SK-N-SH treated with all-trans-retinoic acid at 6 μM for 48 hours (cell line): ENCODE measurements around the gene HTD2.

ENCODE experiments used
- ATAC-seq: fragments of 200-7000 bp; cut with Tn5 transposase; 3 replicates; pipeline ENCODE4 v1.9.1; 2020; ENCODE audit warnings: mild to moderate bottlenecking, moderate library complexity
- ARNTL ChIP-seq: fragments of 450-650 bp; formaldehyde crosslinking; IDR thresholded peaks from 2 replicates; pipeline ENCODE4 v1.5.0; 2020; ENCODE audit warnings: low read depth, mild to moderate bottlenecking, moderate library complexity, borderline replicate concordance
- BACH2 ChIP-seq: fragments of 250-450 bp; sonication (Bioruptor Pico); IDR thresholded peaks from 2 replicates; pipeline ENCODE4 v1.9.0; 2021; ENCODE audit warnings: mild to moderate bottlenecking, borderline replicate concordance
- CSDC2 ChIP-seq: fragments of 250-450 bp; sonication (Bioruptor Pico); IDR thresholded peaks from 2 replicates; pipeline ENCODE4 v1.5.0; 2020; ENCODE audit warnings: mild to moderate bottlenecking, moderate library complexity
- GLIS3 ChIP-seq: fragments of 250-450 bp; sonication (Bioruptor Pico); IDR thresholded peaks from 2 replicates; pipeline ENCODE4 v1.5.0; 2020; ENCODE audit warnings: mild to moderate bottlenecking, moderate library complexity
- ISL1 ChIP-seq: fragments of 250-450 bp; sonication (Bioruptor Pico); IDR thresholded peaks from 2 replicates; pipeline ENCODE4 v2.1.2; 2022; ENCODE audit warnings: mild to moderate bottlenecking, moderate library complexity
- OSR1 ChIP-seq: fragments of 250-450 bp; sonication (Bioruptor Pico); IDR thresholded peaks from 2 replicates; pipeline ENCODE4 v1.8.0; 2022; ENCODE audit warnings: moderate library complexity, mild to moderate bottlenecking, inconsistent platforms
- PPARA ChIP-seq: fragments of 250-450 bp; sonication (Bioruptor Pico); IDR thresholded peaks from 2 replicates; pipeline ENCODE4 v1.5.0; 2020; ENCODE audit warnings: mild to moderate bottlenecking, borderline replicate concordance
- RARB ChIP-seq: fragments of 250-450 bp; sonication (Bioruptor Pico); IDR thresholded peaks from 2 replicates; pipeline ENCODE4 v1.8.0; 2021; ENCODE audit warnings: mild to moderate bottlenecking, moderate library complexity
- SNAI2 ChIP-seq: fragments of 250-450 bp; sonication (Bioruptor Pico); IDR thresholded peaks from 2 replicates; pipeline ENCODE4 v1.5.0; 2020; ENCODE audit warnings: mild to moderate bottlenecking, moderate library complexity
- TCF4 ChIP-seq: fragments of 250-450 bp; sonication (Bioruptor Pico); IDR thresholded peaks from 2 replicates; pipeline ENCODE4 v1.8.0; 2021; ENCODE audit warnings: mild to moderate bottlenecking, moderate library complexity, borderline replicate concordance
- TOX ChIP-seq: fragments of 250-450 bp; sonication (Bioruptor Pico); IDR thresholded peaks from 2 replicates; pipeline ENCODE4 v1.8.0; 2021; ENCODE audit warnings: mild to moderate bottlenecking, moderate library complexity, borderline replicate concordance
- ZC3H10 ChIP-seq: fragments of 250-450 bp; sonication (Bioruptor Pico); IDR thresholded peaks from 2 replicates; pipeline ENCODE4 v1.5.1; 2021; ENCODE audit warnings: mild to moderate bottlenecking, moderate library complexity
- ZFP3 ChIP-seq: fragments of 250-450 bp; sonication (Bioruptor Pico); IDR thresholded peaks from 2 replicates; pipeline ENCODE4 v1.5.0; 2020; ENCODE audit warnings: mild to moderate bottlenecking, moderate library complexity
- ZFP30 ChIP-seq: fragments of 450-650 bp; formaldehyde crosslinking; IDR thresholded peaks from 2 replicates; pipeline ENCODE4 v1.5.0; 2022; ENCODE audit warnings: mild to moderate bottlenecking, moderate library complexity
- ZNF565 ChIP-seq: fragments of 450-650 bp; formaldehyde crosslinking; conservative IDR thresholded peaks from 2 replicates; pipeline ENCODE4 v1.5.0; 2020; ENCODE audit warnings: low read depth, mild to moderate bottlenecking, moderate library complexity
- ZNF70 ChIP-seq: fragments of 450-650 bp; formaldehyde crosslinking; IDR thresholded peaks from 2 replicates; pipeline ENCODE4 v1.5.0; 2020; ENCODE audit warnings: mild to moderate bottlenecking, moderate library complexity
- ZNF8 ChIP-seq: fragments of 450-650 bp; formaldehyde crosslinking; IDR thresholded peaks from 2 replicates; pipeline ENCODE4 v1.5.0; 2020; ENCODE audit warnings: mild to moderate bottlenecking, moderate library complexity
- TF ChIP-seq, protein P1 (sequence below): fragments of 250-450 bp; sonication (Bioruptor Pico); IDR thresholded peaks from 2 replicates; pipeline ENCODE4 v1.5.1; 2020; ENCODE audit warnings: low read depth, mild to moderate bottlenecking, moderate library complexity
- TF ChIP-seq, protein P2 (sequence below): fragments of 250-450 bp; sonication (Bioruptor Pico); IDR thresholded peaks from 2 replicates; pipeline ENCODE4 v1.5.1; 2021; ENCODE audit warnings: mild to moderate bottlenecking, moderate library complexity
- TF ChIP-seq, protein P3 (sequence below): fragments of 250-450 bp; sonication (Bioruptor Pico); IDR thresholded peaks from 2 replicates; pipeline ENCODE4 v1.5.0; 2020; ENCODE audit warnings: mild to moderate bottlenecking, moderate library complexity
- TF ChIP-seq, protein P4 (sequence below): fragments of 250-450 bp; sonication (Bioruptor Pico); IDR thresholded peaks from 2 replicates; pipeline ENCODE4 v1.8.0; 2020; ENCODE audit warnings: mild to moderate bottlenecking, moderate library complexity, borderline replicate concordance

HTD2 gene

DNA sequence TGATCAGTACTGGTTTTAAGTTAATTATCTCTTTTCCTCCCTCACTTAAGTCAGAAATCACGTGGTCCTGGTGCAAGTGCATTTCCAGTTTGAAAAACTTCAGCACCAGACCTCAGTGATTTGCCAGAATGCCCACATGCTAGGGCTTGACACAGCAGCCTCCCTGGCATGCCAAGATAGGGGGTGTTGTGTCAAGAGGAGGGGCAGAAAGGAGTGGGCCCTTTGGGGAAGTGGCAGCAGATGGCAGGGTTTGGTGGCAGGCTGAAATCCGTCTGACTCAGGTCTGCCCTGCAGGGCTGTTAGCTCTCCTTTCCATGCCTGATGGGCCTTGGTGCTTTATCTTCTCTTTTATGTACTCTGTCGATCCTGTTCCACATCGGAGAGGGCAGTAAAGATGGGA, 49.7 kb downstream of the HTD2 start:
- TF ChIP-seq ZC3H10 (no peak), ZFP30 (no peak), ZNF8 (no peak), TOX (CRISPR knock-in tag) (no peak)
- TF ChIP-seq, protein P1, sequence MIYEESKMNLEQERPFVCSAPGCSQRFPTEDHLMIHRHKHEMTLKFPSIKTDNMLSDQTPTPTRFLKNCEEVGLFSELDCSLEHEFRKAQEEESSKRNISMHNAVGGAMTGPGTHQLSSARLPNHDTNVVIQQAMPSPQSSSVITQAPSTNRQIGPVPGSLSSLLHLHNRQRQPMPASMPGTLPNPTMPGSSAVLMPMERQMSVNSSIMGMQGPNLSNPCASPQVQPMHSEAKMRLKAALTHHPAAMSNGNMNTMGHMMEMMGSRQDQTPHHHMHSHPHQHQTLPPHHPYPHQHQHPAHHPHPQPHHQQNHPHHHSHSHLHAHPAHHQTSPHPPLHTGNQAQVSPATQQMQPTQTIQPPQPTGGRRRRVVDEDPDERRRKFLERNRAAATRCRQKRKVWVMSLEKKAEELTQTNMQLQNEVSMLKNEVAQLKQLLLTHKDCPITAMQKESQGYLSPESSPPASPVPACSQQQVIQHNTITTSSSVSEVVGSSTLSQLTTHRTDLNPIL (CRISPR knock-in tag) = no peak
- ATAC-seq = no peak

DNA sequence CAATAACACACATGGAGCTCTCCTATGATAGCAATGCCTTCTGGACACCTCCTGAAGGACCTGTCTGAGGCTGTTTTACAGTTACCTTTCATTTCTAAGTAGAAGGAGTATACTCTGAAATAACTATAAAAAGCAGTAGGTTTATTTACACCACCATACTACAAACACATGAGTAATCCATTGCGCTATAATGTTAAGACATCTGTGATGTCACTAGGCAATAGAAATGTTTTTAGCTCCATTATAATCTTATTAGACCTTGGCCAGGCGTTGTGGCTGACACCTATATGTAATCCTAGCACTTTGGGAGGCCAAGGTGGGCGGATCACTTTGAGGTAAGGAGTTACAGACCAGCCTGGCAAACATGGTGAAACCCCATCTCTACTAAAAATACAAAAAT, 51.1 kb downstream of the HTD2 start:
- ATAC-seq = no peak
- TF ChIP-seq TOX (CRISPR knock-in tag) (no peak), ISL1 (CRISPR knock-in tag) (no peak), ZNF565 (CRISPR knock-in tag) (no peak), ZFP3 (no peak)
- TF ChIP-seq, protein P2, sequence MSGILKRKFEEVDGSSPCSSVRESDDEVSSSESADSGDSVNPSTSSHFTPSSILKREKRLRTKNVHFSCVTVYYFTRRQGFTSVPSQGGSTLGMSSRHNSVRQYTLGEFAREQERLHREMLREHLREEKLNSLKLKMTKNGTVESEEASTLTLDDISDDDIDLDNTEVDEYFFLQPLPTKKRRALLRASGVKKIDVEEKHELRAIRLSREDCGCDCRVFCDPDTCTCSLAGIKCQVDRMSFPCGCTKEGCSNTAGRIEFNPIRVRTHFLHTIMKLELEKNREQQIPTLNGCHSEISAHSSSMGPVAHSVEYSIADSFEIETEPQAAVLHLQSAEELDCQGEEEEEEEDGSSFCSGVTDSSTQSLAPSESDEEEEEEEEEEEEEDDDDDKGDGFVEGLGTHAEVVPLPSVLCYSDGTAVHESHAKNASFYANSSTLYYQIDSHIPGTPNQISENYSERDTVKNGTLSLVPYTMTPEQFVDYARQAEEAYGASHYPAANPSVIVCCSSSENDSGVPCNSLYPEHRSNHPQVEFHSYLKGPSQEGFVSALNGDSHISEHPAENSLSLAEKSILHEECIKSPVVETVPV (CRISPR knock-in tag) = no peak
- TF ChIP-seq, all 23 proteins: peak for 0

DNA sequence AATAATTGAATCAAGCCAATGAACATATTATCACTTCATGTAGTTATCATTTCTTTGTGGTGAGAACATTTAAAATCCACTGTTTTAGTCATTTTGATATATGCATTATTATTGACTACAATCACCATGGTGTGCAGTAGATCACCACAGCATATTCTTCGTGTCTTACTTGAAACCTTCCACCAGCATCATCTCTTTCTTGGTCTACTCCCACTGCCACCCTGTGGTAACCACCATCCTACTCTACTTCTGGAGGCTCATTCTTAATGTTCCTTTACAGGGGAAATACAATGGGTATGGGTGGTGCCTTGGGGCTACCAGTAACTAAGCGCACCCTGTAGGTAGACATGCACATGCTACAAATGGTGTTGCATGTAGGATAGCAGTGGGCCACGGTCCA, 51.8 kb downstream of the HTD2 start:
- no peak for ATAC-seq
- TF ChIP-seq ZFP3 (no peak), ZNF70 (CRISPR knock-in tag) (no peak), RARB (CRISPR knock-in tag) (no peak), GLIS3 (CRISPR knock-in tag) (no peak)
- TF ChIP-seq, protein P1 (CRISPR knock-in tag) = no peak

DNA sequence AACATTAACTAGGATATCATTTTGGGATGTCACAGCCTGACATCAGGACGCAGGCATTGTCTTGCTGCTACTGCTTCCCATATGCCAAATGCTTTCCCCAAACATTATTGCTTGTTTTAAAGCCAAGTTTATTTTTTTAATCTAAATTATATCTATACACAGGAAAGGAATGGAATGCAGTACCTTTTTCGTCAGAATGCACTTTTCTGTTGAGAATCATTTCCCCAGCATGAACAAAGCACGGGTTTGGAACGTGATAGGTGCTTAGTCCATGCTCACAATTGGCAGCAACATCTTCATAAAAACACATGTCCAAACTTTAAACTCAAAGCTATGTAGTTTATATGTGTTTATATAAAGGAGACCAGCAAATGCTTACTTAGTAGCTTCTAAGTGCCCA, 52.5 kb downstream of the HTD2 start:
- ATAC-seq = no peak
- no peak for TF ChIP-seq ZNF70 (CRISPR knock-in tag)
- no peak for TF ChIP-seq ZNF8
- no peak for TF ChIP-seq TOX (CRISPR knock-in tag)
- TF ChIP-seq ARNTL (CRISPR knock-in tag) = no peak
- TF ChIP-seq, all 23 proteins: peak for 0

DNA sequence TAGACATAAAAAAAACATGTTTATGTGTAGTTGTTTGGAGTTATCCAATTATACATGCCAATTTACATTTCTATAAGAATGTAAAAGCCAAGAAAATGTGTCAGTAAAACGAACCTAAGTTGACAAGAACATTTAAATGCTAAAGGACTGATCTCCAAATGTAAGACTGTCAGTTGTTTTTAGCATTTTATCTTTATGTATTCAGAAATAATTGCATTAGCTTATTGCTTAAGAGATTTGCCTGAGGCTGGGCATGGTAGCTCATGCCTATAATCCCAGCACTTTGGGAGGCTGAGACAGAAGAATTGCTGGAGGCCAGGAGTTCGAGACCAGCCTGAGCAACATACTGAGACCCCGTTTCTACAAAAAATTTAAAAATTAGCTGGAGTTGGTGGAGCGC, 53.3 kb downstream of the HTD2 start:
- TF ChIP-seq SNAI2 (CRISPR knock-in tag) = no peak
- TF ChIP-seq, all 23 proteins: peak for 0
- ATAC-seq = no peak

DNA sequence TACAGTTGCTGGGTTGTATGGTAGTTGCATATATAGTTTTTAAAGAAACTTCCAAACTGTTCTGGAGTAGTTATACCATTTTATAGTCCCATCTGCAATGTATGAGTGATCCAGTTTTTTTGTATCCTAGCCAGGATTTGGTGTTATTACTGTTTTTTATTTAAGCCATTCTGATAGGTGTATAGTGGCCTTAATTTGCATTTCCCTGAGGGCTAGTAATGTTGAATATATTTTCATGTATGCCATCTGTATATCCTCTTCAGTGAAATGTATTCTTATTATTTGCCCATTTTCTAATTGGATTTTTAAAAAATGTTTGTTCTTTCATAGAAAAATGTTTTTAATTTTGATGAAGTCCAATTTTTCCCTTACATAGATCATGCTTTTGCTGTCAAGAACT, 55.5 kb downstream of the HTD2 start:
- ATAC-seq = no peak
- TF ChIP-seq ARNTL (CRISPR knock-in tag) = no peak
- TF ChIP-seq BACH2 (CRISPR knock-in tag) = no peak
- no peak for TF ChIP-seq ZNF70 (CRISPR knock-in tag)
- no peak for TF ChIP-seq OSR1 (CRISPR knock-in tag)
- TF ChIP-seq ZNF8 = no peak
- TF ChIP-seq, protein P3, sequence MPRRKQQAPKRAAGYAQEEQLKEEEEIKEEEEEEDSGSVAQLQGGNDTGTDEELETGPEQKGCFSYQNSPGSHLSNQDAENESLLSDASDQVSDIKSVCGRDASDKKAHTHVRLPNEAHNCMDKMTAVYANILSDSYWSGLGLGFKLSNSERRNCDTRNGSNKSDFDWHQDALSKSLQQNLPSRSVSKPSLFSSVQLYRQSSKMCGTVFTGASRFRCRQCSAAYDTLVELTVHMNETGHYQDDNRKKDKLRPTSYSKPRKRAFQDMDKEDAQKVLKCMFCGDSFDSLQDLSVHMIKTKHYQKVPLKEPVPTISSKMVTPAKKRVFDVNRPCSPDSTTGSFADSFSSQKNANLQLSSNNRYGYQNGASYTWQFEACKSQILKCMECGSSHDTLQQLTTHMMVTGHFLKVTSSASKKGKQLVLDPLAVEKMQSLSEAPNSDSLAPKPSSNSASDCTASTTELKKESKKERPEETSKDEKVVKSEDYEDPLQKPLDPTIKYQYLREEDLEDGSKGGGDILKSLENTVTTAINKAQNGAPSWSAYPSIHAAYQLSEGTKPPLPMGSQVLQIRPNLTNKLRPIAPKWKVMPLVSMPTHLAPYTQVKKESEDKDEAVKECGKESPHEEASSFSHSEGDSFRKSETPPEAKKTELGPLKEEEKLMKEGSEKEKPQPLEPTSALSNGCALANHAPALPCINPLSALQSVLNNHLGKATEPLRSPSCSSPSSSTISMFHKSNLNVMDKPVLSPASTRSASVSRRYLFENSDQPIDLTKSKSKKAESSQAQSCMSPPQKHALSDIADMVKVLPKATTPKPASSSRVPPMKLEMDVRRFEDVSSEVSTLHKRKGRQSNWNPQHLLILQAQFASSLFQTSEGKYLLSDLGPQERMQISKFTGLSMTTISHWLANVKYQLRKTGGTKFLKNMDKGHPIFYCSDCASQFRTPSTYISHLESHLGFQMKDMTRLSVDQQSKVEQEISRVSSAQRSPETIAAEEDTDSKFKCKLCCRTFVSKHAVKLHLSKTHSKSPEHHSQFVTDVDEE (CRISPR knock-in tag) = no peak
- no peak for TF ChIP-seq CSDC2 (CRISPR knock-in tag)
- TF ChIP-seq, protein P4, sequence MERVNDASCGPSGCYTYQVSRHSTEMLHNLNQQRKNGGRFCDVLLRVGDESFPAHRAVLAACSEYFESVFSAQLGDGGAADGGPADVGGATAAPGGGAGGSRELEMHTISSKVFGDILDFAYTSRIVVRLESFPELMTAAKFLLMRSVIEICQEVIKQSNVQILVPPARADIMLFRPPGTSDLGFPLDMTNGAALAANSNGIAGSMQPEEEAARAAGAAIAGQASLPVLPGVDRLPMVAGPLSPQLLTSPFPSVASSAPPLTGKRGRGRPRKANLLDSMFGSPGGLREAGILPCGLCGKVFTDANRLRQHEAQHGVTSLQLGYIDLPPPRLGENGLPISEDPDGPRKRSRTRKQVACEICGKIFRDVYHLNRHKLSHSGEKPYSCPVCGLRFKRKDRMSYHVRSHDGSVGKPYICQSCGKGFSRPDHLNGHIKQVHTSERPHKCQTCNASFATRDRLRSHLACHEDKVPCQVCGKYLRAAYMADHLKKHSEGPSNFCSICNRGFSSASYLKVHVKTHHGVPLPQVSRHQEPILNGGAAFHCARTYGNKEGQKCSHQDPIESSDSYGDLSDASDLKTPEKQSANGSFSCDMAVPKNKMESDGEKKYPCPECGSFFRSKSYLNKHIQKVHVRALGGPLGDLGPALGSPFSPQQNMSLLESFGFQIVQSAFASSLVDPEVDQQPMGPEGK (CRISPR knock-in tag) = no peak
- TF ChIP-seq RARB (CRISPR knock-in tag) = no peak
- TF ChIP-seq, protein P2 (CRISPR knock-in tag) = no peak
- no peak for TF ChIP-seq PPARA
- no peak for TF ChIP-seq TCF4 (CRISPR knock-in tag)
- no peak for TF ChIP-seq ZC3H10
- no peak for TF ChIP-seq TOX (CRISPR knock-in tag)
